Measurements from ENCODE around the gene TGIF2. TPM values are rescaled to one million over a fixed set of nuclear protein-coding genes. Genes with fewer than 3 reads are reported as not detected.

The TGIF2 gene
- total RNA-seq (2014; rRNA removed; shearing (Covaris generic)) (4.9 and 9.3 TPM in 2 replicates), polyA plus RNA-seq (2016; fragmentation: Nextera tagmentation; extraction: Ambion mirVana) (6.7 and 7.0 TPM in 2 replicates)

- no peaks in the 10 kb centered on the region for H4K20me1 ChIP-seq (ENCODE audit: insufficient read depth)
- H3F3A ChIP-seq (ENCODE audit: insufficient read depth) = peaks cover 21% of the 10 kb centered on the region
- peak within 1 kb of the TSS; percentile 69 for H3K9ac ChIP-seq
- no peak within 1 kb of the TSS for H3K27ac ChIP-seq
- DNase-seq = peak; percentile 77
- H3K4me1 ChIP-seq (ENCODE audit: insufficient read depth) = no peaks in the 10 kb centered on the region
- 4 to 5% methylated on average over 27 to 65 of the region's 80 CpGs for WGBS, 2 experiments (ENCODE audit: low coverage in 1 of 2, low lambda C conversion rate in 2 of 2, missing lambda C conversion rate in 2 of 2)
- H3K9me2 ChIP-seq (ENCODE audit: insufficient read depth) = no peaks in the 10 kb centered on the region
- H3K4me2 ChIP-seq (ENCODE audit: unreplicated experiment) = peak within 1 kb of the TSS; percentile 82
- peak within 1 kb of the TSS; percentile 80 for H3K4me3 ChIP-seq
- 0 out of 2 replicates have a peak, but pooled peaks cover 7% of the 10 kb centered on the region for H3K79me2 ChIP-seq (ENCODE audit: insufficient read depth)
- H3K9me3 ChIP-seq (ENCODE audit: low read depth) = no peaks in the 10 kb centered on the region
- H2AFZ ChIP-seq = peak within 1 kb of the TSS; percentile 78
- H3K27me3 ChIP-seq (replicated peaks; ENCODE audit: insufficient read depth) = no peaks in the 10 kb centered on the region
- in situ Hi-C loops (cut with MboI) = no loop called here
- no peak for TF ChIP-seq EZH2phosphoT487 (IDR thresholded peaks at IDR 0.05; ENCODE audit: insufficient read depth, low read depth)
- no peak for TF ChIP-seq EZH2 (IDR thresholded peaks at IDR 0.05; ENCODE audit: insufficient read depth, poor library complexity, severe bottlenecking)
- H3K36me3 ChIP-seq (ENCODE audit: low read depth) = no peaks in the 10 kb centered on the region
Observed at GRCh38 chr20:36573103-36573797, at the start of gene TGIF2. Gene TGIF2, plus strand, starts transcription at chr20:36573597. Its CDS starts 5,178 bp downstream, at chr20:36578775.

GRCh38 chr20:36525620-36526365 lies 47.6 kb upstream of the TGIF2 start:
- H3K27ac ChIP-seq = no peak overlapping the region
- no peaks in the 10 kb centered on the region for H3K9me3 ChIP-seq (ENCODE audit: low read depth)
- 0 out of 2 replicates have a peak, but pooled peaks cover 8% of the 10 kb centered on the region for H3K4me1 ChIP-seq (ENCODE audit: insufficient read depth)
- H3F3A ChIP-seq (ENCODE audit: insufficient read depth) = peaks cover 13% of the 10 kb centered on the region; the same call in 1 of the 2 replicates
- H3K4me3 ChIP-seq = no peak overlapping the region
- H3K27me3 ChIP-seq (replicated peaks; ENCODE audit: insufficient read depth) = no peaks in the 10 kb centered on the region
- TF ChIP-seq EZH2 (IDR thresholded peaks at IDR 0.05; ENCODE audit: insufficient read depth, poor library complexity, severe bottlenecking) = no peak
- no peak for TF ChIP-seq EZH2phosphoT487 (IDR thresholded peaks at IDR 0.05; ENCODE audit: insufficient read depth, low read depth)
- 90 to 94% methylated on average over 17 of the region's 17 CpGs for WGBS, 2 experiments (ENCODE audit: low coverage in 1 of 2, low lambda C conversion rate in 2 of 2, missing lambda C conversion rate in 2 of 2)
- in situ Hi-C loops (cut with MboI) = no loop called here
- no peaks in the 10 kb centered on the region for H3K9me2 ChIP-seq (ENCODE audit: insufficient read depth)
- H2AFZ ChIP-seq = no peak overlapping the region
- H3K4me2 ChIP-seq (ENCODE audit: unreplicated experiment) = no peak overlapping the region
- H3K9ac ChIP-seq = no peak overlapping the region
- peaks cover 37% of the 10 kb centered on the region for H3K79me2 ChIP-seq (ENCODE audit: insufficient read depth)
- no peaks in the 10 kb centered on the region for H4K20me1 ChIP-seq (ENCODE audit: insufficient read depth)
- no peak for DNase-seq
- peaks cover 51% of the 10 kb centered on the region; the same call in 1 of the 2 replicates for H3K36me3 ChIP-seq (ENCODE audit: low read depth)

GRCh38 chr20:36526521-36527011 lies 46.8 kb upstream of the TGIF2 start:
- DNase-seq = no peak
- H2AFZ ChIP-seq = no peak overlapping the region
- no peaks in the 10 kb centered on the region for H3K9me2 ChIP-seq (ENCODE audit: insufficient read depth)
- peaks cover 50% of the 10 kb centered on the region; the same call in 1 of the 2 replicates for H3K36me3 ChIP-seq (ENCODE audit: low read depth)
- in situ Hi-C loops (cut with MboI) = no loop called here
- no peak overlapping the region for H3K4me3 ChIP-seq
- H3K9me3 ChIP-seq (ENCODE audit: low read depth) = no peaks in the 10 kb centered on the region
- H3K79me2 ChIP-seq (ENCODE audit: insufficient read depth) = peaks cover 30% of the 10 kb centered on the region
- H4K20me1 ChIP-seq (ENCODE audit: insufficient read depth) = no peaks in the 10 kb centered on the region
- TF ChIP-seq EZH2phosphoT487 (IDR thresholded peaks at IDR 0.05; ENCODE audit: insufficient read depth, low read depth) (no peak), EZH2 (IDR thresholded peaks at IDR 0.05; ENCODE audit: insufficient read depth, poor library complexity, severe bottlenecking) (no peak)
- H3K27ac ChIP-seq = no peak overlapping the region
- 89 to 91% methylated on average over 28 to 29 of the region's 29 CpGs for WGBS, 2 experiments (ENCODE audit: low coverage in 1 of 2, low lambda C conversion rate in 2 of 2, missing lambda C conversion rate in 2 of 2)
- 0 out of 2 replicates have a peak, but pooled peaks cover 8% of the 10 kb centered on the region for H3K4me1 ChIP-seq (ENCODE audit: insufficient read depth)
- H3K27me3 ChIP-seq (replicated peaks; ENCODE audit: insufficient read depth) = no peaks in the 10 kb centered on the region
- H3K4me2 ChIP-seq (ENCODE audit: unreplicated experiment) = no peak overlapping the region
- H3F3A ChIP-seq (ENCODE audit: insufficient read depth) = peaks cover 13% of the 10 kb centered on the region; the same call in 1 of the 2 replicates
- H3K9ac ChIP-seq = no peak overlapping the region

GRCh38 chr20:36527331-36528125 lies 45.9 kb upstream of the TGIF2 start:
- no peaks in the 10 kb centered on the region for H3K4me1 ChIP-seq (ENCODE audit: insufficient read depth)

More at GRCh38 chr20:36527331-36528125, 45.9 kb upstream of the TGIF2 start:
- in situ Hi-C loops (cut with MboI) = no loop called here
- no peaks in the 10 kb centered on the region for H4K20me1 ChIP-seq (ENCODE audit: insufficient read depth)
- TF ChIP-seq EZH2 (IDR thresholded peaks at IDR 0.05; ENCODE audit: insufficient read depth, poor library complexity, severe bottlenecking) (no peak), EZH2phosphoT487 (IDR thresholded peaks at IDR 0.05; ENCODE audit: insufficient read depth, low read depth) (no peak)
- H3K27me3 ChIP-seq (replicated peaks; ENCODE audit: insufficient read depth) = no peaks in the 10 kb centered on the region
- H2AFZ ChIP-seq = no peak overlapping the region
- H3K9me3 ChIP-seq (ENCODE audit: low read depth) = no peaks in the 10 kb centered on the region
- no peak overlapping the region for H3K4me2 ChIP-seq (ENCODE audit: unreplicated experiment)
- peaks cover 20% of the 10 kb centered on the region for H3K79me2 ChIP-seq (ENCODE audit: insufficient read depth)
- H3K9ac ChIP-seq = no peak overlapping the region
- no peak for DNase-seq
- H3K36me3 ChIP-seq (ENCODE audit: low read depth) = peaks cover 49% of the 10 kb centered on the region; the same call in 1 of the 2 replicates
- H3K4me3 ChIP-seq = no peak overlapping the region
- no peaks in the 10 kb centered on the region for H3K9me2 ChIP-seq (ENCODE audit: insufficient read depth)
- H3F3A ChIP-seq (ENCODE audit: insufficient read depth) = peaks cover 13% of the 10 kb centered on the region
- WGBS, 2 experiments (ENCODE audit: low coverage in 1 of 2, low lambda C conversion rate in 2 of 2, missing lambda C conversion rate in 2 of 2) = 91 to 94% methylated on average over 32 of the region's 32 CpGs
- H3K27ac ChIP-seq = no peak overlapping the region

Measured in GM23248 (cell line).